ENCODE data around the gene THRB.

DNA sequence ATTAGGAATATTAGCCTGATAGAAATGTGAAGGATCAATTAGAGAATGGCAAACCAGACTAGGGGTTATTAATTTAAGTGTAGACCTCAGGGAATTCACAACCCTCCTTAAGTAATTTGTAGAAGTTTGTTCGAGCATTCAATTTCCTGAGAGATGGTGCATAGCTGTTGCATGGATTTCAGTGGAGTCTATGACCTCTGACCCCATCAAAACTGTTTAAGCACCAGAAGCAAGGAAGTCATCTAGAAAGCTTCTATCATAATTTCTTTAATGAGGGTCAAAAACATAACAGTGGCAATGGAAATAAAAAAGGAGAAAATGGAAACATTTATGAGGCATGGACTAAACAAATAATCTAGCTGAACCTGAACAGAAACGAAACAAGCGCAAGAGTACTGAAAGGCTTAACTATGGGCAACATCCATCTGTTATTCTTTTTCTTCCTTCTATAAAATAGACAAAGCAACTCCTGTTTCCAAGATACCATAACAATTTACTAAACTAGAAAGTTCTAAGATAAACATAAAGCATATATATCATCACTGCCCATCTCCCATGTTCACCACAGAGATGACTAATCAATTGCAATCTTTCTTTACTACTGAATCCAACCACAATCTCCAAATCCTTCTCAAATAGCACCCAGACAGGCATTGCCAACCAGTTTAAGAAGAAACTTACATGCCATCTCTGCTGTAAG is 151.4 kb downstream of the THRB start:
- TF ChIP-seq ZNF121 (tag by site-specific recombination; IDR thresholded peaks at IDR 0.05) (no peak), ZBTB21 (tag by site-specific recombination; IDR thresholded peaks at IDR 0.05) (no peak), MYNN (tag by site-specific recombination; IDR thresholded peaks at IDR 0.05; ENCODE audit: borderline replicate concordance) (no peak), SETDB1 (IDR thresholded peaks at IDR 0.05; ENCODE audit: insufficient read length, low read length) (no peak), ZNF623 (tag by site-specific recombination; IDR thresholded peaks at IDR 0.05) (no peak), ZNF274 (IDR thresholded peaks at IDR 0.05; ENCODE audit: low read length) (no peak), ZNF274 (tag by site-specific recombination; IDR thresholded peaks at IDR 0.05; ENCODE audit: borderline replicate concordance) (no peak), ZNF529 (tag by site-specific recombination; IDR thresholded peaks at IDR 0.05; ENCODE audit: insufficient replicate concordance) (no peak)
- TF ChIP-seq, protein P1, sequence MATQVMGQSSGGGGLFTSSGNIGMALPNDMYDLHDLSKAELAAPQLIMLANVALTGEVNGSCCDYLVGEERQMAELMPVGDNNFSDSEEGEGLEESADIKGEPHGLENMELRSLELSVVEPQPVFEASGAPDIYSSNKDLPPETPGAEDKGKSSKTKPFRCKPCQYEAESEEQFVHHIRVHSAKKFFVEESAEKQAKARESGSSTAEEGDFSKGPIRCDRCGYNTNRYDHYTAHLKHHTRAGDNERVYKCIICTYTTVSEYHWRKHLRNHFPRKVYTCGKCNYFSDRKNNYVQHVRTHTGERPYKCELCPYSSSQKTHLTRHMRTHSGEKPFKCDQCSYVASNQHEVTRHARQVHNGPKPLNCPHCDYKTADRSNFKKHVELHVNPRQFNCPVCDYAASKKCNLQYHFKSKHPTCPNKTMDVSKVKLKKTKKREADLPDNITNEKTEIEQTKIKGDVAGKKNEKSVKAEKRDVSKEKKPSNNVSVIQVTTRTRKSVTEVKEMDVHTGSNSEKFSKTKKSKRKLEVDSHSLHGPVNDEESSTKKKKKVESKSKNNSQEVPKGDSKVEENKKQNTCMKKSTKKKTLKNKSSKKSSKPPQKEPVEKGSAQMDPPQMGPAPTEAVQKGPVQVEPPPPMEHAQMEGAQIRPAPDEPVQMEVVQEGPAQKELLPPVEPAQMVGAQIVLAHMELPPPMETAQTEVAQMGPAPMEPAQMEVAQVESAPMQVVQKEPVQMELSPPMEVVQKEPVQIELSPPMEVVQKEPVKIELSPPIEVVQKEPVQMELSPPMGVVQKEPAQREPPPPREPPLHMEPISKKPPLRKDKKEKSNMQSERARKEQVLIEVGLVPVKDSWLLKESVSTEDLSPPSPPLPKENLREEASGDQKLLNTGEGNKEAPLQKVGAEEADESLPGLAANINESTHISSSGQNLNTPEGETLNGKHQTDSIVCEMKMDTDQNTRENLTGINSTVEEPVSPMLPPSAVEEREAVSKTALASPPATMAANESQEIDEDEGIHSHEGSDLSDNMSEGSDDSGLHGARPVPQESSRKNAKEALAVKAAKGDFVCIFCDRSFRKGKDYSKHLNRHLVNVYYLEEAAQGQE (tag by site-specific recombination; IDR thresholded peaks at IDR 0.05) = no peak
- TF ChIP-seq, protein P2, sequence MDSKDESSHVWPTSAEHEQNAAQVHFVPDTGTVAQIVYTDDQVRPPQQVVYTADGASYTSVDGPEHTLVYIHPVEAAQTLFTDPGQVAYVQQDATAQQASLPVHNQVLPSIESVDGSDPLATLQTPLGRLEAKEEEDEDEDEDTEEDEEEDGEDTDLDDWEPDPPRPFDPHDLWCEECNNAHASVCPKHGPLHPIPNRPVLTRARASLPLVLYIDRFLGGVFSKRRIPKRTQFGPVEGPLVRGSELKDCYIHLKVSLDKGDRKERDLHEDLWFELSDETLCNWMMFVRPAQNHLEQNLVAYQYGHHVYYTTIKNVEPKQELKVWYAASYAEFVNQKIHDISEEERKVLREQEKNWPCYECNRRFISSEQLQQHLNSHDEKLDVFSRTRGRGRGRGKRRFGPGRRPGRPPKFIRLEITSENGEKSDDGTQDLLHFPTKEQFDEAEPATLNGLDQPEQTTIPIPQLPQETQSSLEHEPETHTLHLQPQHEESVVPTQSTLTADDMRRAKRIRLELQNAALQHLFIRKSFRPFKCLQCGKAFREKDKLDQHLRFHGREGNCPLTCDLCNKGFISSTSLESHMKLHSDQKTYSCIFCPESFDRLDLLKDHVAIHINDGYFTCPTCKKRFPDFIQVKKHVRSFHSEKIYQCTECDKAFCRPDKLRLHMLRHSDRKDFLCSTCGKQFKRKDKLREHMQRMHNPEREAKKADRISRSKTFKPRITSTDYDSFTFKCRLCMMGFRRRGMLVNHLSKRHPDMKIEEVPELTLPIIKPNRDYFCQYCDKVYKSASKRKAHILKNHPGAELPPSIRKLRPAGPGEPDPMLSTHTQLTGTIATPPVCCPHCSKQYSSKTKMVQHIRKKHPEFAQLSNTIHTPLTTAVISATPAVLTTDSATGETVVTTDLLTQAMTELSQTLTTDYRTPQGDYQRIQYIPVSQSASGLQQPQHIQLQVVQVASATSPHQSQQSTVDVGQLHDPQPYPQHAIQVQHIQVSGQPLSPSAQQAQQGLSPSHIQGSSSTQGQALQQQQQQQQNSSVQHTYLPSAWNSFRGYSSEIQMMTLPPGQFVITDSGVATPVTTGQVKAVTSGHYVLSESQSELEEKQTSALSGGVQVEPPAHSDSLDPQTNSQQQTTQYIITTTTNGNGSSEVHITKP (tag by site-specific recombination; IDR thresholded peaks at IDR 0.05) = no peak
- TF ChIP-seq, protein P3, sequence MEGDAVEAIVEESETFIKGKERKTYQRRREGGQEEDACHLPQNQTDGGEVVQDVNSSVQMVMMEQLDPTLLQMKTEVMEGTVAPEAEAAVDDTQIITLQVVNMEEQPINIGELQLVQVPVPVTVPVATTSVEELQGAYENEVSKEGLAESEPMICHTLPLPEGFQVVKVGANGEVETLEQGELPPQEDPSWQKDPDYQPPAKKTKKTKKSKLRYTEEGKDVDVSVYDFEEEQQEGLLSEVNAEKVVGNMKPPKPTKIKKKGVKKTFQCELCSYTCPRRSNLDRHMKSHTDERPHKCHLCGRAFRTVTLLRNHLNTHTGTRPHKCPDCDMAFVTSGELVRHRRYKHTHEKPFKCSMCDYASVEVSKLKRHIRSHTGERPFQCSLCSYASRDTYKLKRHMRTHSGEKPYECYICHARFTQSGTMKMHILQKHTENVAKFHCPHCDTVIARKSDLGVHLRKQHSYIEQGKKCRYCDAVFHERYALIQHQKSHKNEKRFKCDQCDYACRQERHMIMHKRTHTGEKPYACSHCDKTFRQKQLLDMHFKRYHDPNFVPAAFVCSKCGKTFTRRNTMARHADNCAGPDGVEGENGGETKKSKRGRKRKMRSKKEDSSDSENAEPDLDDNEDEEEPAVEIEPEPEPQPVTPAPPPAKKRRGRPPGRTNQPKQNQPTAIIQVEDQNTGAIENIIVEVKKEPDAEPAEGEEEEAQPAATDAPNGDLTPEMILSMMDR (tag by site-specific recombination; IDR thresholded peaks at IDR 0.05) = no peak
